Lung (tissue), 12 donors: ENCODE measurements around the gene ANXA5. TPM values are rescaled to one million over a fixed set of nuclear protein-coding genes. Genes with fewer than 3 reads are reported as not detected.

Source experiments
- ATAC-seq: fragments of 200-7000 bp; cut with Tn5 transposase; one replicate; pipeline ENCODE4 v1.9.1; 2020; ENCODE audit warnings: moderate number of reproducible peaks; ENCODE audit not compliant: insufficient read depth, low FRiP score
- DNase-seq, 3 donors: peaks; one replicate each; pipeline ENCODE4 v3.0.0-alpha.2; 2013 to 2017
- H3K27ac ChIP-seq, 2 donors: one replicate each; pipeline ENCODE4 v1.5.1; 2013; ENCODE audit warnings: mild to moderate bottlenecking in 2 of 2, moderate library complexity in 2 of 2, control low read depth in 1 of 2, inconsistent platforms in 1 of 2, low read depth in 1 of 2, low read length in 1 of 2
- H3K27me3 ChIP-seq, 3 donors: one replicate each; pipeline ENCODE4 v1.5.1; 2013; ENCODE audit warnings: low read length in 2 of 3; ENCODE audit not compliant: control insufficient read depth in 3 of 3, insufficient read depth in 3 of 3
- H3K36me3 ChIP-seq, 4 donors: one replicate each; pipeline ENCODE4 v1.5.1; 2013; ENCODE audit warnings: low read length in 4 of 4, mild to moderate bottlenecking in 1 of 4, moderate library complexity in 1 of 4; ENCODE audit not compliant: control insufficient read depth in 4 of 4, insufficient read depth in 4 of 4
- H3K4me1 ChIP-seq, 5 donors: one replicate each; pipeline ENCODE4 v1.5.1; 2013; ENCODE audit warnings: low read length in 5 of 5, mild to moderate bottlenecking in 2 of 5, moderate library complexity in 1 of 5; ENCODE audit not compliant: control insufficient read depth in 5 of 5, insufficient read depth in 5 of 5
- H3K4me3 ChIP-seq: one replicate; pipeline ENCODE4 v1.5.1; 2013; ENCODE audit warnings: mild to moderate bottlenecking, control low read depth, moderate library complexity
- H3K9ac ChIP-seq, 2 donors: one replicate each; pipeline ENCODE4 v1.5.1; 2013; ENCODE audit warnings: low read length in 2 of 2, control low read depth in 1 of 2; ENCODE audit not compliant: insufficient read depth in 1 of 2
- H3K9me3 ChIP-seq, 4 donors: one replicate each; pipeline ENCODE4 v1.5.1; 2013; ENCODE audit warnings: low read length in 3 of 4, mild to moderate bottlenecking in 1 of 4, moderate library complexity in 1 of 4; ENCODE audit not compliant: control insufficient read depth in 4 of 4, insufficient read depth in 3 of 4
- CTCF ChIP-seq: IDR thresholded peaks from 2 replicates; pipeline ENCODE4 v1.5.1; 2012; ENCODE audit warnings: mild to moderate bottlenecking; ENCODE audit errors: control extremely low read depth, extremely low read depth
- WGBS, 2 donors: extraction: QIAGEN DNeasy Blood & Tissue Kit; methylation state at CpG; one replicate each; pipeline ENCODE4 v1.1.7; 2013; 5-methylcytosine and 5-hydroxymethylcytosine counted together
- polyA plus RNA-seq, 2 donors: library from polyadenylated mRNA; stranded (reverse); fragments of 200-250 nt; gene quantifications; one replicate each; pipeline ENCODE4 v1.2.1, GENCODE V29; 2013
- total RNA-seq, 2 donors: library from RNA; depleted of rRNA in 1 of 2; stranded (reverse); fragments of >200 nt in 1 of 2; gene quantifications; one replicate each; pipeline ENCODE4 v1.2.1, GENCODE V29; 2014 to 2021
- donor health status: control.
- donor health status: control.
- donor health status: Bipolar disorder and iron deficiency.
- donor health status: healthy.
- donor health status: DM: yes; HTN: yes; CAD: no.

Gene ANXA5
- total and polyA plus RNA-seq, 4 donors: 250 to 479 (median 423) TPM

DNA sequence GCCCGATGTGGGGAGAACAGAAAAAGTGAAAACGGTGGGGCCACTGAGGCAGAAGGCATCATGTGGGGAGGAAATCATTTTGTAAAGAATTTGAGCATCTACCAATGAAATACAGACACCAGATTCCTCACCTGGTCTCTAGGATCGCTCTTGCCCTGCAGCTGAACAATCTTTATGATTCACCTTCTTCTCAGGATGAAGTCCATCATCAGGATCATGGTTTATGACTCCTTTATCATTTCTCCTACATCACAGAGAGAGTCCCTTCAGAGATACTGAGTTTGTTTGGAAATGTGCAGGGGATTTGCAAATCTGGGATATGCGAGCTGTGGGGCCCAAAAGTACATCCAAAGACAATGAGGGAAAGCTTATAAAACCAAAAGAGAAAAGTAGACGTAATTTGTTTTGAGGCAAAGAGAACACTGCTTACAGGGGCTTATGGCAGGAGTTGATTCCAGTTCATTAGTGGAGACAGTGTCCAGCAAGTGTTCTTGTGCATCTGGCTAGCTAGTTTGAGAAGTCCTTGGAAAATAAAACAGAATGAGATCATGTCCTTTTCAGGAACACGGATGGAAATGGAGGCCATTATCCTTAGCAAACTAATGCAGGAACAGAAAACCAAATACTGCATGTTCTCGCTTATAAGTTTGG, 15.3 kb upstream of the ANXA5 start:
- H3K27me3 ChIP-seq: no peaks in the 10 kb centered on the region
- peak in 1 of 3 donors; percentile 34 for DNase-seq
- no peak overlapping the region for H3K4me3 ChIP-seq
- ATAC-seq: no peak
- H3K9me3 ChIP-seq: no peaks in the 10 kb centered on the region
- peak overlapping the region; percentile 51 to 70 for H3K27ac ChIP-seq
- peak overlapping the region in 1 of 2 donors; percentile 67 for H3K9ac ChIP-seq
- peaks cover 0 to 21% (median 0%) of the 10 kb centered on the region in 5 donors for H3K4me1 ChIP-seq
- TF ChIP-seq CTCF: no peak
- H3K36me3 ChIP-seq: no peaks in the 10 kb centered on the region
- WGBS, 2 donors: 65 to 70% methylated on average over 7 of the region's 7 CpGs

DNA sequence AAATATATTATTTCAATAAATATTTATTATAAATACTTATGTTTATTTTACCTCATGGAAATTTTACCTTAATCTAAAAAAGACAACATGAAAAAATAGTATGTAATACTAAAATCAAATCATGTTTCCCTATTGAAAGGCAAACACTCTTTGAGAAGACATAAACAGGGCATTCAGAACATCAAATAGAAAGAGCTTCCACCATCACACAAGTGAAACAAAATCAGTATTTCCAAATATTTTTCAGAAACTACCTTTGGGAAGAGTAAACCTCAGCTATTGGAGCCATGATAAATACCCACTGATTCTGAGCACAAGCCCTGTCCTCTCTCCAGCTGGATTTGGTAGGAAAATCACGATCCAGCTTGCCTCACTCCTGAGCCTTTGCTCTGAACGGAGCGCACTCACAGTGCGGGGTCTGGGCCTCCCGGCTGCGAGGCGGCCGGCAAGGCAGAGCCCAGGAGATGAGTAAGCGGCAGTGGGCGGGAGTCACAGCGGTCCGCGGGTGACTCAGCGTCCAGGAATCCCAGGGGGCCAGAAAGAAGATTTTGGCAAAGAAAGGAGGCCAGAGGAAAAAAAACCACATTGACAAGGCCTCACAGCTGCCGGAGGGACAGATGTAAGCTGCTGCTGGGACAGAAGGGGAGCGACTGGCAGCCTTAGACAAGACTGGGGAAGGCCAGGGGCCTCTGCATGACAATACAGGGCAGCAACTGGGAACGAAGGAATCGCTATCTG, 14.7 kb upstream of the ANXA5 start:
- DNase-seq: peak; percentile 92 to 94 (median 94)
- H3K36me3 ChIP-seq: no peaks in the 10 kb centered on the region
- peak overlapping the region in 1 of 2 donors; percentile 67 for H3K9ac ChIP-seq
- H3K4me1 ChIP-seq: peaks cover 0 to 21% (median 0%) of the 10 kb centered on the region in 5 donors
- peak; percentile 93 for ATAC-seq
- 7 to 13% methylated on average over 18 of the region's 18 CpGs for WGBS, 2 donors
- TF ChIP-seq CTCF: no peak
- no peaks in the 10 kb centered on the region for H3K27me3 ChIP-seq
- no peaks in the 10 kb centered on the region for H3K9me3 ChIP-seq
- H3K27ac ChIP-seq: peak overlapping the region; percentile 51 to 70
- H3K4me3 ChIP-seq: no peak overlapping the region

- ATAC-seq: no peak
- H3K27me3 ChIP-seq: no peaks in the 10 kb centered on the region
- H3K36me3 ChIP-seq: no peaks in the 10 kb centered on the region
- TF ChIP-seq CTCF: no peak
- H3K4me1 ChIP-seq: peaks cover 0 to 21% (median 0%) of the 10 kb centered on the region in 5 donors
- H3K27ac ChIP-seq: no peak overlapping the region
- WGBS, 2 donors: 81 to 94% methylated on average over 3 of the region's 3 CpGs
- H3K9ac ChIP-seq: no peak overlapping the region
- no peaks in the 10 kb centered on the region for H3K9me3 ChIP-seq
- no peak for DNase-seq
- no peak overlapping the region for H3K4me3 ChIP-seq
Observed at GRCh38 chr4:121709766-121710405, 13.1 kb upstream of the ANXA5 start.
